Left lung (tissue), 10 donors: Measurements from ENCODE around the gene PIAS2. TPM values are rescaled to one million over a fixed set of nuclear protein-coding genes. Genes with fewer than 3 reads are reported as not detected.
"Not testable (repeated sequence)": the region's sequence is repeated elsewhere in the genome, so short reads cannot be mapped to it uniquely, and the experiment has no call there.

Experiments
- ATAC-seq: fragments of 200-7000 bp; cut with Tn5 transposase; one replicate; pipeline ENCODE4 v1.9.1; 2020; ENCODE audit warnings: moderate library complexity
- DNase-seq, 4 donors: peaks; one replicate each; pipeline ENCODE4 v3.0.0-alpha.2; 2013 to 2020
- H3K27ac ChIP-seq, 2 donors: fragments of 200-600 bp; sonication (generic) in 1 of 2; one replicate each; pipeline versions ENCODE4 v1.5.0 to v1.8.0; 2020 to 2021
- H3K27me3 ChIP-seq, 2 donors: fragments of 200-600 bp; sonication (generic) in 1 of 2; one replicate each; pipeline versions ENCODE4 v1.5.0 to v1.8.0; 2020 to 2021
- H3K36me3 ChIP-seq, 2 donors: fragments of 200-600 bp; sonication (generic) in 1 of 2; one replicate each; pipeline versions ENCODE4 v1.5.0 to v1.8.0; 2020 to 2021
- H3K4me1 ChIP-seq, 2 donors: fragments of 200-600 bp; one replicate each; pipeline ENCODE4 v1.8.0; 2021
- H3K4me3 ChIP-seq, 2 donors: fragments of 200-600 bp; sonication (generic) in 1 of 2; one replicate each; pipeline versions ENCODE4 v1.5.0 to v1.8.0; 2020 to 2021; ENCODE audit warnings: mild to moderate bottlenecking in 1 of 2
- H3K9me3 ChIP-seq, 2 donors: fragments of 200-600 bp; sonication (generic) in 1 of 2; one replicate each; pipeline versions ENCODE4 v1.5.0 to v1.8.0; 2020 to 2021
- CTCF ChIP-seq, 2 donors: fragments of 200-600 bp; sonication (generic) in 1 of 2; IDR thresholded peaks; one replicate each; pipeline versions ENCODE4 v1.5.0 to v1.8.0; 2021; ENCODE audit warnings: antibody characterized with exemption in 2 of 2
- intact Hi-C, 2 donors: fragments of 100-400 bp; cut with DNase I; formaldehyde crosslinking; loops; one replicate each; pipeline versions ENCODE4 v1.11.2 to v1.14.2; 2022
- polyA plus RNA-seq, 6 donors: library from polyadenylated mRNA; unstranded; fragments of 120-200 nt; gene quantifications; one replicate each; pipeline ENCODE4 v1.2.1, GENCODE V29; 2013; ENCODE audit not compliant: insufficient read length in 6 of 6
- total RNA-seq, 2 donors: library from RNA; stranded (reverse); fragmentation: NEBNext Ultra II Directional; extraction: Animal tissue kit (Norgen Biotek cat#: 25700); gene quantifications; one replicate each; pipeline ENCODE4 v1.2.1, GENCODE V29; 2021
- donor health status: DM: no; HTN: yes; CAD: no.
- donor health status: DM: no; HTN: no; CAD: no.

Gene PIAS2
- total and polyA plus RNA-seq, 8 donors = 20.0 to 31.3 (median 22.1) TPM

- ATAC-seq = no peak
- no peak overlapping the region for H3K27ac ChIP-seq
- H3K27me3 ChIP-seq = no peaks in the 10 kb centered on the region
- intact Hi-C loops = no loop called here
- H3K4me1 ChIP-seq = no peaks in the 10 kb centered on the region
- DNase-seq = no peak
- H3K9me3 ChIP-seq = no peaks in the 10 kb centered on the region
- TF ChIP-seq CTCF (IDR thresholded peaks at IDR 0.05) = no peak
- no peak overlapping the region for H3K4me3 ChIP-seq
- H3K36me3 ChIP-seq = no peaks in the 10 kb centered on the region
Measured at GRCh38 chr18:46815661-46816060, 101.6 kb downstream of the PIAS2 start.

DNA sequence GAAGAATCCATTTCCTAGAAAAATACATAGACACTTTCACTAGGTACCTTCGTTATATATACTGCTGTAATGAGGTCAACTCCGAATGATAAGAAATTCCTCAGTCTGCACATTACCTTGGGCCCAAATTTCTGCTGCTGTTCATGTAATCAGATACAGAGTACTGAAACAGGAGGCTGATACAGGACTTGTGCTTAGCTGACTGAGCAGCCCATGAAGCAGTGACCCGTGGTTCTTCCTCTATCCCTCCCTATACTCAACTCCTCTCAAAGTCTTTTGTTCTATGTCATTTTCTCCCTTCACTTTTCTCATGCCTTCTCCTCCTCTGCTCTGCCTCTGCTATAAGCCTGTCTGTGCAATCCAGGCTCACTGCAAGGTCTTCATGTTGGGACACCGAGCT is 102.9 kb downstream of the PIAS2 start:
- no peaks in the 10 kb centered on the region for H3K9me3 ChIP-seq
- no peaks in the 10 kb centered on the region for H3K36me3 ChIP-seq
- no peaks in the 10 kb centered on the region for H3K27me3 ChIP-seq
- ATAC-seq (no peak), DNase-seq (no peak)
- no peak for TF ChIP-seq CTCF (IDR thresholded peaks at IDR 0.05)
- H3K4me1 ChIP-seq = no peaks in the 10 kb centered on the region
- intact Hi-C loops = no loop called here
- no peak overlapping the region for H3K27ac ChIP-seq
- H3K4me3 ChIP-seq = no peak overlapping the region

DNA sequence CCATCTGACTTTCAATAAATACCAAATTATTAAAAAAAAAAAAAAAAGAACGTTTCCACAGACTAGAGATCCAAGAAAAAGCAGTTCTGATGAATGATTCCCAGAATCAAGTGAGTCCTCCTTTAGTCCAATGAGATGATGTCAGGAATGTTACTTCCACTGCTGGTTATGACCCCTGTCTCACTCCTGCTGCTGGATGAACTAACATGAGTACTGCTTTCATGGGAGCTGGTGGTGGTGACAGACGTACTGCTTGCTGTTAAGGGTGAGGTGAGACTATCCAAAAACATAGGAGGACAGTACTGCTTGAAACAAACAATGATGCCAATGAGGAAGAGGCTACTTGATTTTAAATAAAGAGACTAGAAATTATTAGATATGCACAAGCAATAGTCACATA is 105.0 kb downstream of the PIAS2 start:
- intact Hi-C loops = no loop called here
- H3K27ac ChIP-seq = no peak overlapping the region
- H3K9me3 ChIP-seq = no peaks in the 10 kb centered on the region
- H3K4me1 ChIP-seq = no peaks in the 10 kb centered on the region
- no peak for DNase-seq
- ATAC-seq = no peak
- H3K27me3 ChIP-seq = no peaks in the 10 kb centered on the region
- H3K36me3 ChIP-seq = no peaks in the 10 kb centered on the region
- H3K4me3 ChIP-seq = no peak overlapping the region
- no peak for TF ChIP-seq CTCF (IDR thresholded peaks at IDR 0.05)

- no peak for TF ChIP-seq CTCF (IDR thresholded peaks at IDR 0.05)
- DNase-seq = no peak
- no peak for ATAC-seq
- no peaks in the 10 kb centered on the region for H3K36me3 ChIP-seq
- H3K4me1 ChIP-seq = no peaks in the 10 kb centered on the region
- H3K9me3 ChIP-seq = no peaks in the 10 kb centered on the region
- no peaks in the 10 kb centered on the region for H3K27me3 ChIP-seq
- no peak overlapping the region for H3K27ac ChIP-seq
- no peak overlapping the region for H3K4me3 ChIP-seq
- intact Hi-C loops = no loop called here
Measured at GRCh38 chr18:46810481-46811000, 106.8 kb downstream of the PIAS2 start.

- intact Hi-C loops = no loop called here
- Histone ChIP-seq H3K27ac (no peak overlapping the region), H3K36me3 (no peaks in the 10 kb centered on the region), H3K9me3 (no peaks in the 10 kb centered on the region), H3K4me1 (no peaks in the 10 kb centered on the region), H3K27me3 (no peaks in the 10 kb centered on the region), H3K4me3 (no peak overlapping the region)
- TF ChIP-seq CTCF (IDR thresholded peaks at IDR 0.05) = no peak
- ATAC-seq = no peak
- no peak for DNase-seq
Measured at GRCh38 chr18:46809145-46809544, 108.2 kb downstream of the PIAS2 start.

GRCh38 chr18:46795945-46796344 is 121.4 kb downstream of the PIAS2 start:
- not testable (repeated sequence) for H3K36me3 ChIP-seq, H3K27ac ChIP-seq

More at GRCh38 chr18:46795945-46796344, 121.4 kb downstream of the PIAS2 start:
- H3K4me1 ChIP-seq, H3K9me3 ChIP-seq, ATAC-seq, H3K4me3 ChIP-seq, DNase-seq, H3K27me3 ChIP-seq, intact Hi-C loops: not testable (repeated sequence)
